CD4-positive, alpha-beta T cell treated with Interleukin-15 for 1 hour (primary cell): ENCODE measurements around the gene CMPK2.

ENCODE experiments used
- DNase-seq: peaks from one replicate; pipeline ENCODE4 v3.0.0-alpha.2; 2020

The CMPK2 gene

DNA sequence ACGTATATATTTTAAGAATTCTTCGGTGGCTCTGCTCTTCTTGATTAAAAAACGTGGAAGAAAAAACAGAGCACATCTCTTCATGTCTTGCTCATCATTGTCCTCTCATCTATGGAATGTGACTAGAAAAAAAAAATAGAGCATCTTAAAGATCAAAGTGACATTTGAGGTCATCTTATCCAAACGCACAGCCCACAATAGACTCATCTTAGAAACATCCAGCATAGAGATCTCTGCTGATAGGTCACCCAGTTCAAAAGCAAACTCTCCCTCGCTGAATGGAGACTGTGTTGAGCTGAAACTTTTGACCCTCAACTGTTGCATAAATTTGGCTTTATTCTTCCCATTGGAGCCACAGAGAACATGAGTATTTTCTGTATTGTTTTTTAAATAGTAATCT lies 65.2 kb downstream of the CMPK2 start:
- DNase-seq = no peak
